ENCODE data around the gene KLHL36. TPM values are rescaled to one million over a fixed set of nuclear protein-coding genes. Genes with fewer than 3 reads are reported as not detected.

Gene KLHL36
- total RNA-seq = 57.2 and 59.8 TPM in 2 replicates

DNA sequence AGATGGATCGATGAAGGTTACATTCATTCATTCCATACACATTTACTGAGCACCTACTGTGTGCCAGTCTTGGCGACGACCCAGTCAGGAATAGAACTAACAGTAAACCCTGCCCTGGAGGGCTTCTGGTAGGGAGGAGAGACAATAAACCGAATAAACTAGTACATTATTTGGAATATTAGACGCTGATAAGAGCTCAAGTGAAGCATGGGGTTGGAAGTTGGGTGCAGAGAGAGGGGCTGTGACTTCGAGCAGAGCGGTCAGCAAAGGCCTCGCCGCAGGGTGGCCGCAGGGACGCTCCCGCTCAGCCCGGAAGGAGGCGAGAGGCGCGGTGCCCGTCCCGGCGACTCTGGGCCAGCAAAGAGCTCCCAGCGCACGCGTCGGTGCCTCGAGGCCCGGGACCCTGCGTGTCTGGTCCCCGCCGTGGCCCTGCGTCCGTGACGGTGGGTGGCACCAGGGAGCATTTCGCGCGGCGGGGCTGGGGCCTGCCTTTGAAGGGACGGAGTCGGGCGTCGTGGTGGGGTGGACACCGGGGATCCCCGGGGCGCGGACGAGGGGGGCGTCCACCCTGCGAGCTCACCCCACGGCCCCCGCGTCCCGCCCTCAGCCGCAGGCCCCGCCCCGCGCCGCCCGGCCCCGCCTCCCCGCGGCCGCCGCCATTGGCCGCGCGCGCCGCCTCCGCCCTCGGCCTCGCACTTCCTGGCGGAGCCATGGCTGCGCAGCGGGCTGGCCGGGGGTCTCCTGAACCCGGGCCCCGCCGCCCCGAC lies at the start of gene KLHL36:
Gene KLHL36 (plus strand): TSS at position 684 of the 767 bp plus-strand sequence. CDS start 2,357 bp downstream, outside the sequence.
- intact Hi-C loops (cut with micrococcal nuclease) = loop anchor here (2.0 kb wide), 1 partner anchor 25 kb away; no protein-coding TSS in a partner anchor

DNA sequence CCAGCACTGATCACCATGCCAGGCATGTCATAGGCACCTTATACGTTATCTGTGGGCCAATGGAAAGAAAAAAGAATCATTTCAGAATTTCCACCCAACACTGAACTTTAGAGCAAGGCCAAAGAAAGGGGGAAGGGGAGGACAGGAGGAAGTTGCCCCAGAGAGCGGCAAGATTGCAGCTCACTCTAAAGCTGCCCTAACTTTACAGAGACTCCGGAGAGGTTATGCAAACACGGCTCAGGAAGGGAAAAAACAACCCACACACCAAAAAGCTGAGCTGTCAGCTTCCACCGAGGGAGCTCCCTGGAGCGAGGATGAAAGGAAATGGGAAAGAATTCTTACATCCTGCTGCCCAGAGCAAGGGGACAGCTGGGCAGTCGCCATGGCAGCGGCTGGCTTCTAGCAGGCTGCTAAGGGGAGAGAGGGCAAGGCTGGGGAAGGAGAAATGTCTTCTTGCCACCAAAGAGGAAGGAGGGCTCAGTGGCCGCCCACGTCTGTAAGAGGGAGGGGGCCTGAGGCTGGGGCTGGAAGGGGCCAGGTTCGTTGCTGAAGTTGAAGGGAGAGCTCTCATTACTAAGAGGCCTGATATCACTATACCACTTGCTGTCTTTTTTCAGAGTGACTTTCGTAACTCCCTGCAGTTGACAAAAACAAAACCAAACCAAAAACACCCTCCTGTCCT lies 48.6 kb upstream of the KLHL36 start:
- intact Hi-C loops (cut with micrococcal nuclease) = loop anchor here (1.0 kb wide), 5 partner anchors 9 to 84 kb away; no protein-coding TSS in a partner anchor

DNA sequence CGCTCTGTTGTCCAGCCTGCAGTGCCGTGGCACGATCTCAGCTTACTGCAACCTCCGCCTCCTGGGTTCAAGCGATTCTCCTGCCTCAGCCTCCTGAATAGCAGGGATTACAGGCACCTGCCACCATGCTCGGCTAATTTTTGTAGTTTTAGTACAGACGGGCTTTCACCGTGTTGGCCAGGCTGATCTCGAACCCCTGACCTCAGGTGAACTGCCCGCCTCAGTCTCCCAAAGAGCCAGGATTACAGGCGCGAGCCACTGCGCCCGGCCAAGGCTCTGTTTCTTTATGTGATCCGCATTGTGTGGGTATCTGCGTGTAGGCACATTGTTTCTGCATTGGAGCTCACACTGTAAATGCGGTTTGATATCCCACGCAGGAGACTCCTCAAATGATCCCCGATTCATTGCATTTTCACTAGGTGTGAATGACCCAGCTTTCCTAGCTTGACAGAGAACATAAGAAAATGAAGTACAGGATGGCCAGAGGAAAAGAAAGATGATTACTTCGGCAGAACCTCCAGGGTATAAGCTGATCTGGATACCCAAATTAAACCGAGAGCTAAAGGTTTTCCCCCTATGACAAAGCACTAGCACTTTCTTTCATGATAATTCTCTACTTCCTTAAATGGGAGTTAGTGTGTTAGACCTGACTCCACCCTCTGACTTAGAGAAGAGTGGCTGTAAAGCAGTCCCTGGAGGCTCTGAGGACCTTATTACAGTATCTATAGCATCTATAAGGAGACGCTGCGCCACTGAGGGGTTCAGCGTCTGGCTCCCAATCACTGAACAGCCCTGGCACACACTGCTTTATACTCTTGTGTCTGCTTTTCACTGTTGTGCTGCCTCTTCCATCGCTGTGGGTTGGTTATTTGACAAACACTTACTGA lies 47.7 kb upstream of the KLHL36 start:
- intact Hi-C loops (cut with micrococcal nuclease) = loop anchor here (1.0 kb wide), 4 partner anchors 8 to 85 kb away; no protein-coding TSS in a partner anchor

DNA sequence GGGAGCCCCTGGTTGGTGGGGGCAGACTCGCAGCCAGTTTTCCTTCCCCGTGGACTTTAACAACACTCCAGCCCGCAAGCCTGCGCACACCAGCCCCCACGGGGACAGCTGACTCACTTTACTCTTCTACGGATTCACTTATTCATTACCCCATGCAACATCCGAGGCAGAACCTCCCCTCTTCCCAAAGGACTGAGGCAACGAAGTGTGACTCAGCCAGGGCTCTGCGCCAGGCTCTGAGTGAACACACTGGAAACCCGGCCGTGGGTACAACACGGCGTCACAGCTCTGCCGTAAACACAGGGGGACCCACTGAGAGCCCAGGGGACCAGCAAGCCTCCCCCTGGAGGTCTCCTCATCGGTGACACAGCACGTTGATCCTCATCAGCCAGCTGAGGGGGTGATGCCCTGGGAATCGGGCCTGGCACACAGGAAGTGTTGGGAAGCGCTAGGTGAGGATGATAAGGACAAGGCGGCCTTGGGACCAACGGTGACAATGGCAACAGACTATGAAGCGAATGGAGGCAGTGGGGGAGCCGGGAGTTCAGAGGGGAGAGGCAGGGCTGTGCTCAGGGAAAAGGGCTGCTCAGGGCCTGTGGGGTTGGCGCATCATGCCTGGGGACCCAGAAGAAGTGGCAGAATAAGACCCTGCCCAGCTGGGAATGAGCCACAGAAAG lies 45.0 kb upstream of the KLHL36 start:
- intact Hi-C loops (cut with micrococcal nuclease) = no loop called here

DNA sequence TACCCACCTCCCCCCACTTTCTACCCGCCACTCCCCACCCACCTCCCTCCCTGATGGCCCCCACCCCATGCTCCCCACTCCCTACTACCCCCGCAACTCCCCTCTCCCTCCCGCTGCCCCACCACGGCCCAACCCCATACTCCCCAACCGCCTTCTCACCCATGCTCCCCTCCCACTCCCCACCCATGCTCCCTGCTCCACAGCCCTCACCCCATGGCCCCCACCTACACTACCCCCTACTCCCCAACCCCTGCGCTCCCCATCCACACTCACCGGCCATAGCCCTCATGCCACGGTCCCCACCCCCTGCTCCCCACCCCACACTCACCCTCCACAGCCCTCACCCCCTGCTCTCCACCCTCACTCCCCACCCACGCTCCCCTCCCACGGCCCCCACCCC lies 44.4 kb upstream of the KLHL36 start:
- intact Hi-C loops (cut with micrococcal nuclease) = no loop called here

DNA sequence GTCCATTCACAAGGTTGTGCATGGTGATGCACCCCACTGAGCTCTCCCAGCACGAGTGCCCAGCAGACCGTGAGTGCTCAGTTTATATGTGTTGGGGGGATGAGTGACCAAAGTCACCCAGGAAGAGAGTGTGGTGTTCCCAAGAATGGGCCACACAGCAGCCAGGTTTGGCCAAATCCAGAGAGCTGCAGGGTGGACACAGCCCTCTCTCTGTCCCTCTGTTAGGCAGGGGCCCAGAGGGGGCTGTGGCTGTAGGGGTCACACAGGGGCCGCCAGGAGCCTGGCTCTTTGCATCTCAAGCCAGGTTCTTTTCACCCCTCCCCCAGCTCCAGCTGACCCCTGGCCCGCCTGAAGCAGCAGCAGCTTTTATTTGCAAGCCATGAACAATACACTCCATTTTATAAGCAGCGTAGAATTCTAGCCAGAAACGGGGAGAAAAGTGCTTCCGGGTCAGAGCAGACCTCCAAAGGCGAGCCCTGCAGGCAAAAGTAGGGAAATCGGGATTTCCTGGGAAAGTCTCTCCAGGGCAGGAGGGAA lies 43.8 kb upstream of the KLHL36 start:
- intact Hi-C loops (cut with micrococcal nuclease) = no loop called here

DNA sequence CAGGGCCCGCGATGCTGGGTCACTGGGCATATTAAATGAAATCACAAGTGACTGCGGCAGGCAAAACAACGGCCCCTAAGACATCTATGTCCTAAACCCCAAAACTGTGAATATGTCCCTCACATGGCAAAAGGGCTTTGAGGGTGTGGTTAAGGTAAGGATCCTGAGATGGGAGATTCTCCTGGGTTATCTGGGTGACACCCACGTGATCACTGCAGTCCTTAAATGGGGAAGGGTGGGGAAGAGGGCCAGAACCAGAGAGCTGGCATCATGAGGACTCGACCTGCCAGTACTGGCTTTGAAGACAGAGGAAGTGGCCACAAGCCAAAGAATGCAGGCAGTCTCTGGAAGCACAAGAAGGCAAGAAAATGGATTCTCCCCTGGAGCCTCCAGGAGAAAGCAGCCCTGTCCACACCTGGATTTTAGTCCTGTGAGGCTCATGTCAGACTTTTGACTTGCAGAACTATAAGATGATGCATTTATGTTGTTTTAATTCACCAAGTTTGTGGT lies 42.9 kb upstream of the KLHL36 start:
- intact Hi-C loops (cut with micrococcal nuclease) = no loop called here

DNA sequence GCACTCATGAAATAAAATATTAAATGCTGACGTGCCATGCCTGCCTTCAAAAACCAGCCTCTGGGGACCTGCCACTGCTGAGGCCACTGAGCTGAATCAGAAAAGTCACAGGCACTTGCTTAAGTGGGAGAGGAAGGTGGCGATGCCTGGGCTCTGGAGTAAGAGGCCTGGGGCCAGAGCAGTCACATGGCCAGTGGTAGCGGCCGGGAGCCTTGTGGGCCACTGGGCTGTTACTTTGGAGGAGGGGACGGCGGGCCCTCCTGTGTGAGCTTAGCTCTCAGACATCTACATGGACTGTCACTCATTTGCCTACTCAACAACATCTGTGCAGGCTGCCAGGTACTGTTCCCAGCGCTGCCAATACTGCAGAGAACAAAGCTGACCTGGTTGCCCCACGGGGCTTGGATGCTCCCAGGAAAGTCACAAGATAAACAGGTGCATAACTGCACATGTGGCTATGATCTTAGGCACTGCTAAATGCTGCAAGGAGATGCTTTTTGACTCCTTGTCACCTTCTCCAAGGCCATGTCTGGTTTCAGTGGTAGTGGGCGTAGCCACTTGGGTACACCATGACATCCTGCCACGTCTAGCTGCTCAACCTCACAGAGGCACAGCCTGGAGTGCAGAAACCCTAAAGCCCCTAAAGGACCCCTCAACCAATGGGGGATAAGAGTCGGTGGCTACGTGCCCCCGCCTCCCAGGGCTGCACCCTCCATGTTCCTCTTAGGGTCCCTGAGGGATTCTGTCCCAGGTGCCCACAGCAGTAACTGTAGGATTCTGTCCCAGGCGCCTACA lies 42.0 kb upstream of the KLHL36 start:
- intact Hi-C loops (cut with micrococcal nuclease) = no loop called here

DNA sequence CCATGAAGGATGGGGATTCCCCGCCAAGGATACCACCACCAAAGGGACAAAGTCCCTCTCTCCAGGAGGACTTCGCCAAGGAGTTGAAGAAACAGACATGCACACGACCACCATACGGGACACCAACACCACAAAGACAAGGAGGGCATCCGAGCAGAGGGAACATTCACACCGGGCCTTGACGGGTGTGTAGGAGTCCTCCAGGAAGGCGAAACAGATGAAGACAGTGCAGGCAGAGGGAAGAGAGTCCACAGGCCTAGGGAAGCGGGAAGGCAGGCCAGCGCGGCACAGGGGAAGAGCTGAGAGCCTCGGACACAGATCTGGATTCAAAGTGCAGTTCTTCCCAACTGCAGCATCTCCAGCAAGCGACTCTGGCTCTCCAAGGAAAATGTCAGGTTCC lies 41.2 kb upstream of the KLHL36 start:
- intact Hi-C loops (cut with micrococcal nuclease) = no loop called here

DNA sequence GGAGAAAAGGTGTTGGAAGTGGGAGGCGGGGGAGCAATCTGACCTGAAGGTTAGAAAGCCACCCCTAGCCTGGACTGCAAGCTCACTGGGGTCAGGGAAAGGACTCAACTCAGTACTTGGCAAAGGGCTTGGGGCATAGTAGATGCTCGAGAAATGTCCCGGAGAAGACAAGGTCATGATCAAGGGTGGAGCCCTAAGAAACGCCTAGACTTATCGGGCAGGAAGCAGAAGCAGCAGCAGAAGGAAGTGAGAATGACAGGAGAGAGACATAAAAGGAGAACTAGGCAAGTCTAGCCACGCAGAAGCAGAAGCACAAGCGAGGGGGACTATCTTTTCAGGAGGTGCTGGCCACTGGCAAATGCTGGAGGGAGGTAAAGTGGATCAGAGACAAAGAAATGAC lies 40.6 kb upstream of the KLHL36 start:
- intact Hi-C loops (cut with micrococcal nuclease) = loop anchor here (1.0 to 2.0 kb wide), 4 partner anchors 7 to 93 kb away; partner anchors contain the start of gene COTL1

DNA sequence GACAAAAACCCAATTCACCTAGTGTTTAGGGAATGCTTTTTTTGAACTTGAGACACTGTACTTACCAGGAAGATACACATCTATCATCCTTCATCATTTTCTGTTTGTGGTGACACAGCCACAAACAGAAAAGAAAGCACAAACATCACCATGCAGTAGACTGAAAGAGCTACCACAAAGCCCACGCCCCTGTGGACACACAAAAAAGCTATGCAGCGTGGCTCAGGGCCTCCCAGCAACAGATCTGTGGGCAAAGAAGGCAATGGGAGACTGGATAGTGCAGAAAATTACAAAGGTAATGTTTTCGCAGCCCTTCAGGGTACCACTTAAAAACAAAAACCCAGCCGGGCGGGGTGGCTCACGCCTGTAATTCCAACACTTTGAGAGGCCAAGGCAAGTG lies 40.0 kb upstream of the KLHL36 start:
- intact Hi-C loops (cut with micrococcal nuclease) = loop anchor here (1.0 to 2.0 kb wide), 4 partner anchors 8 to 93 kb away; partner anchors contain the start of gene COTL1

DNA sequence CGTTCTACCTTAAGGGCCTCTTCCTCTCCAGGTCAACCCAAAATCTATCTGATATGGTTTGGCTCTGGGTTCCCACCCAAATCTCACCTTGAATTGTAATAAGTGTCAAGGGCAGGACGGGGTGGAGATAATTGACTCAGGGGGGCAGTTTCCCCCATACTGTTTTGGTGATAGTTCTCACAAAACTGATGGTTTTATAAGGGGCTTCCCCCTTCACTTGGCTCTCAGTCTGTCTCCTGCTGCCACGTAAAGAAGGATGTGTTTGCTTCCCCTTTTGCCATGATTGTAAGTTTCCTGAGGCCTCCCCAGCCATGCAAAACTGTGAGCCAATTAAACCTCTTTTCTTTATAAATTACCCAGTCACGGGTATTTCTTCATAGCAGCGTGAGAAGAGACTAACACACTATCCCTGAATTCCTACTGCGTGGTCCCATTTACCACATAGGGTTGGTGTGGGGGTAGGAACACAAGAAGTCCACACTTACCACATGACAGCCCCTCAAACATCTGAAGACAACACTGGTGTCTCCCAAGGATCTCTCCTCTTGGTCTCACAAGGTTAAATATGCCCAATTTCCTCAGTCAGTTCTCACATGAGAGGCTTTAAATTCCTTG lies 38.6 kb upstream of the KLHL36 start:
- intact Hi-C loops (cut with micrococcal nuclease) = loop anchor here (2.0 kb wide), 1 partner anchor 95 kb away; no protein-coding TSS in a partner anchor

DNA sequence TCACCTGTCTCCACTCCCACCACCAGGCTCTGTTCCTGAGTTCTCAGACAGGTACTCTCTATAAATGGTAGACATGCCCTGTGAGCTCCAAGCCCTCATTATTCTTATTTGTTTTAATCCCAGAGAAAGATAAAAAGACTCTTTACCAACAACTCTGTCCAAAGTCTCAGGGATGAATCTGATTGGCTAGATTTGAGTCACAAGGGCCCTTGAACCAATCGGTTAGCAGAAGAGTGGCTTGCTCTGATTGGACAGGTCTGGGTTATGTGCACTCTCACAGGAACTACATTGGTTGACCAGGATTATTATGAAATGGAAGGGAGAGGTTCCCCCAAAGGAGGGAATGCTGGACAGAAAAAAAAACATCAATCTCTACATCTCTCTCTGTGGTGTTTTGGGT lies 37.9 kb upstream of the KLHL36 start:
- intact Hi-C loops (cut with micrococcal nuclease) = no loop called here

DNA sequence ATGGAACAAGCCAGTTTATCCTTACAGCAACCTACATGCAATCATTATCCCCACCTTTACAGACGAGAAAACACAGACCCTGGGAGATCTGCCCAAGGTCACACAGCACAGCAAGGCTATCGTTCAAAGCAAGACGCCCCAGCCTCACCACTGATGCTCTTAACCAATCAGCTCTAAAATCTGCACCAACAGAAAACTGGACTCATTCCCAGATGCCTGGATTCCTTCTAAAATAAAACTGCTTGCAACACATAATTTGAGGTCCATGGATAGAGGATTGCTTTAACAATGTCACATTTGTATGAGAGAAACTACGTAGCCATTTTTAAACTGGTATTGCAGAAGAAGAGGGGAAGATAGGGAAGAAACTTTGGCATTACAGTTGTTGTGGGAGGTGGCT lies 37.3 kb upstream of the KLHL36 start:
- intact Hi-C loops (cut with micrococcal nuclease) = no loop called here

DNA sequence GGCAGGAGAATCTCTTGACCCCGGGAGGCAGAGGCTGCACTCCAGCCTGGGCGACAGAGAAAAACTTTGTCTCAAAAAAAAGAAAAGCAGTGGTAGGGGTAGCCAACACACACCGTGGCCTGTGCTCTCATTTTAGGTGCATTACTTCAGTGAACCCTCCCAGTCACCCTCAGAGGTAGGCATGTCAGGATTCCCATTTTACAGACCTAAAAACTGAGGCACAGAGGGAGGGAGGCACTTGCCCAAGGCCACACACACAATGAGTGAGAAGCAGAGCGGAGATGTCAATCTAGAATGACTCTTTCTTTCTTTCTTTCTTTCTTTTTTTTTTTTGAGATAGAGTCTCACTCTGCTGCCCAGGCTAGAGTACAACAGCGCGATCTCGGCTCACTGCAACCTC lies 35.6 kb upstream of the KLHL36 start:
- intact Hi-C loops (cut with micrococcal nuclease) = no loop called here

DNA sequence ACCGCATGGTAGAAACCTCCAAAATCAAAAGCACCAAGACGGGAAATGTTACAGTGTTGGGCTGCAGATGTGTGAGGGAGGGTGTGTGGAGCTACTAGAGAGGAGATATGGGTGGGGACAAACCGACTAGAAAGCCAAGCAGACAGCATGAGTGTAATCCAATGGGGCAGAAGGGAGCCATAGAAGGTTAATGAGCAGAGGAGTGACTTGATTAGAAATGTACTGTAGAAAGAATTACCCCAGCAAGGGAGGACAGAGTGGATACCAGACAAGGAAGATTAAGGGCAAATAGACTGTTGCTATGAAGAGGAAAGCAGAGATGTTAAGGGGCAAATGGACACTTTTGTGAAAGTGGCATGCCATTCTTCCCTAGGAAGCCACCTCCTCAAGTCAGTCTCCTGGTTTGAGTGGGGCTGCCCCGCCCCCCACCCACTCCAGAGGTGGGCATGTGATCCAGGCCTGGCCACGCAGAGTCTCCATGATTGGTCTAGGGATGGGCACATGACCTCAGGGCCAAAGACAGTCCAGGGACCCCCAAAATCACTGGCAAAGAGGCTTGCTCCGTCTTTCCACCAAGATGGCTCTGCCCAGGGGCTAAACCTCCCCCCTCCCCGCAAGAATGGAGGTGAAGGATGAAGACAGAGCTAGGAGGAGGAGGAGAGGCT lies 34.8 kb upstream of the KLHL36 start:
- intact Hi-C loops (cut with micrococcal nuclease) = no loop called here

DNA sequence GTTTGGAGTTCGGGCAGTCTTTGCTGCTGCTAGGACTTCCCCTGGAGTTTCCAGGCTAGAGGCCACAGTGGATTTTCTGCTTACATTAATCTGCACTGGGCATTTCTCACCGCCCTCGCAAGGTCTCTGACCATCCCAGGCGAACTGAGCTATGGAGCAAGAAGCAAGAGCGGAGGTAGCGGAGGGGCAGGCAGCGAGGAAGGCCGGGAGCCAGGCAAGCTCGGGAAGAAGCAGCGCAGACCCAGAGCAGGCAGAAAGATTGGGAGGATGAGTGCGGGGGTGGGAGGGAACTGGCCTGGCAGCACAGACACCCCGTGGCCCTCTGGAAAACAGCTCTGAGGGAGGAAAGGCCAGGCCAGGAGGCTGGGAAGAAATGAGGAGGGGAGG lies 34.2 kb upstream of the KLHL36 start:
- intact Hi-C loops (cut with micrococcal nuclease) = no loop called here

DNA sequence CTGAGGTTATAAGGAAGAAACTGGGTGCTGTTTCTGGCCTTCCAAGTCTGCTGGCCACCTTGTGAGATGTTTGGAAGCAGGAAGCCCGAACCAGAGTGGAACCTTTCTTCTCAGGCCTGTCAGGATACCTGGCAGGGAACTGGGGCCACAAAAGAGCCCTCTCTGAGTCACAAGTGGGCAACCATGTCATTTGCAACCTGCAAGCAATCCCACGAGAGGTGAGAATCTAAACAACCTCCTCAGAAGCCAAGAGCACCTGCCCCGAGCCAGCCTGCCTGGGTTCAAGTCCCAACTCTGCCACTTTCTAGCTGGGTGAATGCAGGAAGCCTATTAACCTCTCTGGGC lies 33.7 kb upstream of the KLHL36 start:
- intact Hi-C loops (cut with micrococcal nuclease) = no loop called here

Data from T-helper 1 cell treated with Interleukin-12 subunit alpha and Interleukin-12 subunit beta and Interleukin-4 antibody, amounts not matched to agents 30 ng/mL and 1 ng/mL, for 36 hours (primary cell).